HEK293T (cell line): ENCODE results near the gene GREB1L.

Source experiments
- ARNT ChIP-seq: fragments of 450-650 bp; IDR thresholded peaks from 2 replicates; pipeline ENCODE4 v1.6.1; 2017; ENCODE audit warnings: mild to moderate bottlenecking
- BHLHE40 ChIP-seq: fragments of 450-650 bp; IDR thresholded peaks from 2 replicates; pipeline ENCODE4 v1.6.1; 2016; ENCODE audit warnings: mild to moderate bottlenecking, moderate library complexity, borderline replicate concordance
- CTBP1 ChIP-seq: fragments of 450-650 bp; IDR thresholded peaks from 2 replicates; pipeline ENCODE4 v1.6.1; 2016; ENCODE audit warnings: borderline replicate concordance
- ELF4 ChIP-seq: fragments of 450-650 bp; IDR thresholded peaks from 2 replicates; pipeline ENCODE4 v1.6.1; 2017; ENCODE audit warnings: antibody characterized with exemption
- FOXA1 ChIP-seq: fragments of 450-650 bp; IDR thresholded peaks from 2 replicates; pipeline ENCODE4 v1.6.1; 2016; ENCODE audit warnings: mild to moderate bottlenecking
- FOXM1 ChIP-seq: fragments of 450-650 bp; IDR thresholded peaks from 2 replicates; pipeline ENCODE4 v1.6.1; 2017; ENCODE audit warnings: mild to moderate bottlenecking, borderline replicate concordance
- L3MBTL2 ChIP-seq: fragments of 450-650 bp; conservative IDR thresholded peaks from 2 replicates; pipeline ENCODE4 v1.6.1; 2016; ENCODE audit warnings: mild to moderate bottlenecking
- ZNF384 ChIP-seq: fragments of 450-650 bp; IDR thresholded peaks from 2 replicates; pipeline ENCODE4 v1.6.1; 2016

- no peak for TF ChIP-seq CTBP1
- TF ChIP-seq ARNT, result no peak
- no peak for TF ChIP-seq L3MBTL2
- TF ChIP-seq ZNF384, result no peak
- no peak for TF ChIP-seq BHLHE40
- TF ChIP-seq FOXA1, result no peak
- TF ChIP-seq FOXM1, result no peak
- TF ChIP-seq ELF4, result no peak
Observed at GRCh38 chr18:21366896-21367295, 124.9 kb downstream of the GREB1L start.
